GM23248 (cell line): ENCODE measurements around the gene CCDC186. TPM values are rescaled to one million over a fixed set of nuclear protein-coding genes. Genes with fewer than 3 reads are reported as not detected.

Experiments
- DNase-seq: peaks from one replicate; pipeline ENCODE4 v3.0.0-alpha.2; 2015
- H2AFZ ChIP-seq: fragments of 200-600 bp; sonication (generic); 2 replicates; pipeline ENCODE4 v1.6.1; 2016; ENCODE audit warnings: antibody characterized with exemption
- H3F3A ChIP-seq: fragments of 200-600 bp; sonication (generic); 2 replicates; pipeline ENCODE4 v1.6.1; 2016; ENCODE audit warnings: mild to moderate bottlenecking, antibody characterized with exemption, mixed run types; ENCODE audit not compliant: insufficient read depth
- H3K27ac ChIP-seq: fragments of 200-600 bp; sonication (generic); 2 replicates; pipeline ENCODE4 v1.5.1; 2016; ENCODE audit warnings: mild to moderate bottlenecking
- H3K27me3 ChIP-seq: fragments of 200-600 bp; sonication (generic); replicated peaks from 2 replicates; pipeline ENCODE4 v1.6.1; 2016; ENCODE audit warnings: mild to moderate bottlenecking; ENCODE audit not compliant: insufficient read depth
- H3K36me3 ChIP-seq: fragments of 200-600 bp; sonication (generic); 2 replicates; pipeline ENCODE4 v1.6.1; 2016; ENCODE audit warnings: low read depth, mild to moderate bottlenecking
- H3K4me1 ChIP-seq: fragments of 200-600 bp; sonication (generic); 2 replicates; pipeline ENCODE4 v1.6.1; 2016; ENCODE audit warnings: mild to moderate bottlenecking; ENCODE audit not compliant: insufficient read depth
- H3K4me2 ChIP-seq: fragments of 200-600 bp; sonication (generic); one replicate; pipeline ENCODE4 v1.6.1; 2016; ENCODE audit warnings: mild to moderate bottlenecking; ENCODE audit not compliant: unreplicated experiment
- H3K4me3 ChIP-seq: fragments of 200-600 bp; sonication (generic); 2 replicates; pipeline ENCODE4 v1.5.1; 2016; ENCODE audit warnings: mild to moderate bottlenecking
- H3K79me2 ChIP-seq: fragments of 200-600 bp; sonication (generic); 2 replicates; pipeline ENCODE4 v1.6.1; 2016; ENCODE audit warnings: mild to moderate bottlenecking; ENCODE audit not compliant: insufficient read depth
- H3K9ac ChIP-seq: fragments of 200-600 bp; sonication (generic); 2 replicates; pipeline ENCODE4 v1.6.1; 2016; ENCODE audit warnings: mild to moderate bottlenecking
- H3K9me2 ChIP-seq: fragments of 200-600 bp; sonication (generic); 2 replicates; pipeline ENCODE4 v1.6.1; 2016; ENCODE audit warnings: mixed run types, mild to moderate bottlenecking, moderate library complexity; ENCODE audit not compliant: insufficient read depth
- H3K9me3 ChIP-seq: fragments of 200-600 bp; sonication (generic); one replicate; pipeline ENCODE4 v1.6.1; 2017; ENCODE audit warnings: low read depth
- H4K20me1 ChIP-seq: fragments of 200-600 bp; sonication (generic); 2 replicates; pipeline ENCODE4 v1.6.0; 2016; ENCODE audit not compliant: insufficient read depth
- EZH2 ChIP-seq: fragments of 200-600 bp; sonication (generic); IDR thresholded peaks from 2 replicates; pipeline ENCODE4 v1.6.1; 2018; ENCODE audit warnings: antibody characterized with exemption, mild to moderate bottlenecking; ENCODE audit not compliant: insufficient read depth, poor library complexity, severe bottlenecking
- EZH2phosphoT487 ChIP-seq: fragments of 200-600 bp; sonication (generic); IDR thresholded peaks from 2 replicates; pipeline ENCODE4 v1.6.1; 2018; ENCODE audit warnings: antibody characterized with exemption, moderate library complexity, mild to moderate bottlenecking, low read depth; ENCODE audit not compliant: insufficient read depth
- WGBS, 2 experiments: methylation state at CpG; one replicate each; pipeline ENCODE4 v1.1.6; 2015 to 2017; ENCODE audit warnings: low lambda C conversion rate in 2 of 2, low coverage in 1 of 2; ENCODE audit errors: missing lambda C conversion rate in 2 of 2; 5-methylcytosine and 5-hydroxymethylcytosine counted together
- in situ Hi-C: fragments of 300-500 bp; cut with MboI; formaldehyde crosslinking; loops from 2 replicates; pipeline ENCODE4 v1.15.0; 2020
- polyA plus RNA-seq: library from polyadenylated mRNA; unstranded; fragments of >200 nt; fragmentation: Nextera tagmentation; extraction: Ambion mirVana; gene quantifications from 2 replicates; pipeline ENCODE4 v1.2.1, GENCODE V29; 2016
- total RNA-seq: library from RNA; depleted of rRNA; stranded (reverse); fragments of >200 nt; shearing (Covaris generic); gene quantifications from 2 replicates; pipeline ENCODE4 v1.2.3, GENCODE V29; 2014

The CCDC186 gene
- total and polyA plus RNA-seq, 2 experiments from 2014 or later = 7.4 to 9.8 TPM

GRCh38 chr10:114202812-114203211 is 28.8 kb upstream of the CCDC186 start:
- Histone ChIP-seq H3K9ac (no peak overlapping the region), H3K9me2 (no peaks in the 10 kb centered on the region), H3K9me3 (no peaks in the 10 kb centered on the region), H3K4me2 (no peak overlapping the region), H3K27ac (no peak overlapping the region), H2AFZ (no peak overlapping the region), H3K27me3 (peaks cover 27% of the 10 kb centered on the region), H3K36me3 (no peaks in the 10 kb centered on the region), H4K20me1 (no peaks in the 10 kb centered on the region), H3K79me2 (no peaks in the 10 kb centered on the region), H3K4me3 (no peak overlapping the region), H3F3A (no peaks in the 10 kb centered on the region), H3K4me1 (no peaks in the 10 kb centered on the region)
- DNase-seq = no peak
- no peak for TF ChIP-seq EZH2phosphoT487
- TF ChIP-seq EZH2 = no peak
- WGBS, 2 experiments = 50 to 60% methylated on average over 3 of the region's 3 CpGs
- in situ Hi-C loops = no loop called here

- H3K9ac ChIP-seq = no peak overlapping the region
- in situ Hi-C loops = no loop called here
- WGBS, 2 experiments = 59 to 60% methylated on average over 4 of the region's 4 CpGs
- no peaks in the 10 kb centered on the region for H3K4me1 ChIP-seq
- no peak overlapping the region for H3K4me3 ChIP-seq
- H3K79me2 ChIP-seq = no peaks in the 10 kb centered on the region
- no peak for TF ChIP-seq EZH2phosphoT487
- TF ChIP-seq EZH2 = no peak
- H3K27ac ChIP-seq = no peak overlapping the region
- H4K20me1 ChIP-seq = no peaks in the 10 kb centered on the region
- no peak for DNase-seq
- no peaks in the 10 kb centered on the region for H3K9me3 ChIP-seq
- no peak overlapping the region for H3K4me2 ChIP-seq
- no peaks in the 10 kb centered on the region for H3K9me2 ChIP-seq
- no peaks in the 10 kb centered on the region for H3F3A ChIP-seq
- no peak overlapping the region for H2AFZ ChIP-seq
- peaks cover 30% of the 10 kb centered on the region for H3K27me3 ChIP-seq
- H3K36me3 ChIP-seq = no peaks in the 10 kb centered on the region
These were observed 25.2 kb upstream of the CCDC186 start for GRCh38 chr10:114199239-114199638.

- DNase-seq = no peak
- no peak overlapping the region for H3K27ac ChIP-seq
These were observed 21.1 kb upstream of the CCDC186 start for GRCh38 chr10:114195079-114195478.

GRCh38 chr10:114189700-114190099 is 15.7 kb upstream of the CCDC186 start:
- no peak overlapping the region for H3K27ac ChIP-seq
- no peaks in the 10 kb centered on the region for H3K36me3 ChIP-seq
- in situ Hi-C loops = no loop called here

More at GRCh38 chr10:114195079-114195478, 21.1 kb upstream of the CCDC186 start:
- H3K9me2 ChIP-seq = no peaks in the 10 kb centered on the region
- TF ChIP-seq EZH2 (no peak), EZH2phosphoT487 (no peak)
- no peak overlapping the region for H2AFZ ChIP-seq
- no peak overlapping the region for H3K4me2 ChIP-seq
- no peaks in the 10 kb centered on the region for H3K9me3 ChIP-seq
- no peaks in the 10 kb centered on the region for H4K20me1 ChIP-seq
- H3F3A ChIP-seq = no peaks in the 10 kb centered on the region
- H3K79me2 ChIP-seq = no peaks in the 10 kb centered on the region
- in situ Hi-C loops = no loop called here
- H3K9ac ChIP-seq = no peak overlapping the region
- 57 to 64% methylated on average over 2 of the region's 2 CpGs for WGBS, 2 experiments
- H3K4me3 ChIP-seq = no peak overlapping the region
- H3K4me1 ChIP-seq = no peaks in the 10 kb centered on the region
- peaks cover 31% of the 10 kb centered on the region for H3K27me3 ChIP-seq
- H3K36me3 ChIP-seq = no peaks in the 10 kb centered on the region

GRCh38 chr10:114188900-114189299 is 14.9 kb upstream of the CCDC186 start:
- no peak overlapping the region for H3K27ac ChIP-seq
- H3F3A ChIP-seq = no peaks in the 10 kb centered on the region
- 79 to 83% methylated on average over 3 of the region's 3 CpGs for WGBS, 2 experiments
- DNase-seq = no peak
- no peak overlapping the region for H3K4me2 ChIP-seq
- H3K9me2 ChIP-seq = peaks cover 3% of the 10 kb centered on the region; the same call in 1 of the 2 replicates
- no peak overlapping the region for H3K9ac ChIP-seq
- no peaks in the 10 kb centered on the region for H3K4me1 ChIP-seq
- in situ Hi-C loops = no loop called here
- H4K20me1 ChIP-seq = no peaks in the 10 kb centered on the region
- H3K4me3 ChIP-seq = no peak overlapping the region
- no peaks in the 10 kb centered on the region for H3K9me3 ChIP-seq
- 0 out of 2 replicates have a peak, but pooled peaks cover 7% of the 10 kb centered on the region for H3K27me3 ChIP-seq
- no peak overlapping the region for H2AFZ ChIP-seq
- H3K79me2 ChIP-seq = no peaks in the 10 kb centered on the region
- no peaks in the 10 kb centered on the region for H3K36me3 ChIP-seq
- TF ChIP-seq EZH2phosphoT487 (no peak), EZH2 (no peak)

More at GRCh38 chr10:114189700-114190099, 15.7 kb upstream of the CCDC186 start:
- peaks cover 3% of the 10 kb centered on the region; the same call in 1 of the 2 replicates for H3K9me2 ChIP-seq
- 0 out of 2 replicates have a peak, but pooled peaks cover 9% of the 10 kb centered on the region for H3K27me3 ChIP-seq
- no peaks in the 10 kb centered on the region for H3K9me3 ChIP-seq
- 77 to 78% methylated on average over 8 of the region's 8 CpGs for WGBS, 2 experiments
- H3F3A ChIP-seq = no peaks in the 10 kb centered on the region
- no peak overlapping the region for H3K4me2 ChIP-seq
- H3K9ac ChIP-seq = no peak overlapping the region
- no peaks in the 10 kb centered on the region for H4K20me1 ChIP-seq
- TF ChIP-seq EZH2phosphoT487 (no peak), EZH2 (no peak)
- no peak for DNase-seq
- no peaks in the 10 kb centered on the region for H3K79me2 ChIP-seq
- H3K4me3 ChIP-seq = no peak overlapping the region
- no peaks in the 10 kb centered on the region for H3K4me1 ChIP-seq
- no peak overlapping the region for H2AFZ ChIP-seq
